H1 (cell line): ENCODE results near the gene MOSMO. TPM values are rescaled to one million over a fixed set of nuclear protein-coding genes. Genes with fewer than 3 reads are reported as not detected.

ENCODE experiments used
- CTCF ChIA-PET: fragments of 300-600 bp; sonication (Branson Sonifier 250); formaldehyde crosslinking; loops from one replicate; lab custom pipeline; 2021; ENCODE audit not compliant: partially characterized antibody; lab: Charles Lee
- POLR2A ChIA-PET: fragments of 300-600 bp; sonication (Branson Sonifier 250); formaldehyde crosslinking; loops from one replicate; lab custom pipeline; 2021; ENCODE audit warnings: inconsistent platforms; ENCODE audit not compliant: partially characterized antibody; lab: Charles Lee
- DNase-seq, 2 experiments: peaks; one replicate each; pipeline versions ENCODE4 v3.0.0 to v3.0.0-alpha.2; 2010 to 2022; ENCODE audit warnings: low spot score in 2 of 2, low read depth in 1 of 2, mixed read lengths in 1 of 2
- FAIRE-seq: peaks from 2 replicates; lab custom pipeline; 2011; peaks lifted over from hg19 to GRCh38; lab: Jason Lieb, UNC
- H2AFZ ChIP-seq: 2 replicates; pipeline ENCODE4 v1.8.1; 2012; ENCODE audit warnings: low read length, inconsistent platforms
- H2AK5ac ChIP-seq: 2 replicates; pipeline ENCODE4 v1.6.1; 2013; ENCODE audit warnings: low read depth, low read length
- H2BK120ac ChIP-seq: replicated peaks from 2 replicates; pipeline ENCODE3; 2013; ENCODE audit warnings: low read depth, low read length, inconsistent platforms
- H2BK12ac ChIP-seq: 2 replicates; pipeline ENCODE4 v1.6.1; 2013; ENCODE audit warnings: low read depth, low read length
- H2BK15ac ChIP-seq: 2 replicates; pipeline ENCODE4 v1.6.1; 2013; ENCODE audit warnings: low read length
- H2BK20ac ChIP-seq: 2 replicates; pipeline ENCODE4 v1.6.1; 2013; ENCODE audit warnings: low read length
- H2BK5ac ChIP-seq: 2 replicates; pipeline ENCODE4 v1.6.1; 2013; ENCODE audit warnings: low read depth, low read length
- H3K14ac ChIP-seq: 2 replicates; pipeline ENCODE4 v1.6.1; 2013; ENCODE audit warnings: inconsistent platforms; ENCODE audit not compliant: insufficient read length
- H3K18ac ChIP-seq: 2 replicates; pipeline ENCODE4 v1.6.1; 2013; ENCODE audit warnings: low read length; ENCODE audit errors: extremely low read depth
- H3K23ac ChIP-seq: 2 replicates; pipeline ENCODE4 v1.6.1; 2013; ENCODE audit warnings: inconsistent platforms; ENCODE audit not compliant: insufficient read length
- H3K23me2 ChIP-seq: 2 replicates; pipeline ENCODE4 v1.6.1; 2013; ENCODE audit warnings: low read depth, low read length
- H3K27ac ChIP-seq: 2 replicates; pipeline ENCODE4 v1.6.1; 2011; ENCODE audit warnings: low read depth, low read length, inconsistent platforms
- H3K27me3 ChIP-seq, 4 experiments: replicated peaks in 1 of 4; 1 replicate in 1 of 4; 2 replicates in 3 of 4; pipeline versions ENCODE4 v1.6.1 to v1.8.1; 2011 to 2013; ENCODE audit warnings: low read length in 3 of 4, mild to moderate bottlenecking in 3 of 4, inconsistent platforms in 2 of 4, mixed read lengths in 2 of 4, moderate library complexity in 1 of 4; ENCODE audit not compliant: control insufficient read depth in 3 of 4, insufficient read depth in 3 of 4; ENCODE audit errors: extremely low read depth in 1 of 4
- H3K36me3 ChIP-seq, 4 experiments: 2 replicates each; pipeline versions ENCODE4 v1.6.1 to v1.8.1; 2011 to 2013; ENCODE audit warnings: mild to moderate bottlenecking in 4 of 4, low read length in 3 of 4, moderate library complexity in 2 of 4, control low read depth in 1 of 4, inconsistent platforms in 1 of 4; ENCODE audit not compliant: insufficient read depth in 4 of 4, control insufficient read depth in 2 of 4
- H3K4ac ChIP-seq: replicated peaks from 2 replicates; pipeline ENCODE3; 2013; ENCODE audit warnings: low read length, low read depth, mixed read lengths, inconsistent platforms; ENCODE audit not compliant: insufficient read length
- H3K4me1 ChIP-seq, 4 experiments: replicated peaks in 1 of 4; 1 replicate in 1 of 4; 2 replicates in 3 of 4; pipeline versions ENCODE4 v1.6.1 to v1.8.1; 2011 to 2013; ENCODE audit warnings: low read length in 3 of 4, inconsistent platforms in 2 of 4, mixed read lengths in 1 of 4; ENCODE audit not compliant: insufficient read depth in 4 of 4, control insufficient read depth in 3 of 4
- H3K4me2 ChIP-seq, 2 experiments: 2 replicates each; pipeline versions ENCODE4 v1.6.1 to v1.8.1; 2011 to 2013; ENCODE audit warnings: low read depth in 2 of 2, low read length in 2 of 2, control low read depth in 1 of 2, inconsistent platforms in 1 of 2, mild to moderate bottlenecking in 1 of 2; ENCODE audit not compliant: insufficient read depth in 1 of 2
- H3K4me3 ChIP-seq, 4 experiments: fragments of 200-600, 300-600 bp in 1 of 4; sonication (generic), shearing (Covaris generic), sonication (Bioruptor Twin) in 1 of 4; 2 replicates each; pipeline versions ENCODE4 v1.5.1 to v1.8.1; 2011 to 2016; ENCODE audit warnings: low read length in 4 of 4, low read depth in 3 of 4, control low read depth in 2 of 4, inconsistent platforms in 2 of 4, mild to moderate bottlenecking in 2 of 4, mixed read lengths in 1 of 4, moderate library complexity in 1 of 4; ENCODE audit not compliant: insufficient read depth in 2 of 4; ENCODE audit errors: extremely low read depth in 1 of 4
- H3K56ac ChIP-seq: replicated peaks from 2 replicates; pipeline ENCODE3; 2013; ENCODE audit warnings: low read depth, mild to moderate bottlenecking, mixed read lengths, low read length, inconsistent platforms; ENCODE audit not compliant: insufficient read length
- H3K79me1 ChIP-seq: 2 replicates; pipeline ENCODE4 v1.6.1; 2013; ENCODE audit warnings: low read depth, low read length, control low read depth
- H3K79me2 ChIP-seq, 2 experiments: 2 replicates each; pipeline versions ENCODE4 v1.6.1 to v1.8.1; 2012 to 2013; ENCODE audit warnings: low read length in 2 of 2, mild to moderate bottlenecking in 2 of 2, inconsistent platforms in 1 of 2; ENCODE audit not compliant: insufficient read depth in 2 of 2, control insufficient read depth in 1 of 2
- H3K9ac ChIP-seq, 4 experiments: replicated peaks in 1 of 4; 1 replicate in 1 of 4; 2 replicates in 3 of 4; pipeline versions ENCODE4 v1.6.1 to v1.8.1; 2011 to 2013; ENCODE audit warnings: low read depth in 3 of 4, low read length in 3 of 4, control low read depth in 2 of 4, mild to moderate bottlenecking in 2 of 4, moderate library complexity in 2 of 4, inconsistent platforms in 1 of 4; ENCODE audit errors: extremely low read depth in 1 of 4
- H3K9me3 ChIP-seq, 2 experiments: 2 replicates each; pipeline versions ENCODE4 v1.6.1 to v1.8.1; 2012 to 2013; ENCODE audit warnings: mild to moderate bottlenecking in 2 of 2, moderate library complexity in 2 of 2, control low read depth in 1 of 2, inconsistent platforms in 1 of 2, low read depth in 1 of 2, low read length in 1 of 2, mixed read lengths in 1 of 2; ENCODE audit not compliant: insufficient read depth in 2 of 2
- H4K20me1 ChIP-seq, 2 experiments: replicated peaks in 1 of 2; 2 replicates each; pipeline versions ENCODE3 to v1.8.1; 2011 to 2013; ENCODE audit warnings: inconsistent platforms in 2 of 2, low read length in 2 of 2, mild to moderate bottlenecking in 1 of 2; ENCODE audit not compliant: insufficient read depth in 2 of 2, control insufficient read depth in 1 of 2
- H4K5ac ChIP-seq: 2 replicates; pipeline ENCODE4 v1.6.1; 2013; ENCODE audit warnings: low read length, low read depth, mixed read lengths, inconsistent platforms; ENCODE audit not compliant: insufficient read length
- H4K8ac ChIP-seq: 2 replicates; pipeline ENCODE4 v1.8.0; 2013; ENCODE audit warnings: mild to moderate bottlenecking, moderate library complexity, low read length, inconsistent platforms; ENCODE audit not compliant: insufficient read depth; ENCODE audit errors: extremely low read depth
- H4K91ac ChIP-seq: replicated peaks from 2 replicates; pipeline ENCODE3; 2013; ENCODE audit warnings: low read length, mixed read lengths, inconsistent platforms; ENCODE audit not compliant: insufficient read length
- CHD1 ChIP-seq: IDR thresholded peaks from 2 replicates; pipeline ENCODE4 v1.6.1; 2012; ENCODE audit warnings: low read depth, low read length, improper control_type of control experiment
- CTCF ChIP-seq, 3 experiments: IDR thresholded peaks; 1 replicate in 2 of 3; 2 replicates in 1 of 3; pipeline versions ENCODE4 v1.5.1 to v1.6.1; 2011; ENCODE audit warnings: low read length in 3 of 3, mild to moderate bottlenecking in 3 of 3, inconsistent platforms in 2 of 3, low read depth in 1 of 3, moderate library complexity in 1 of 3; ENCODE audit not compliant: insufficient read depth in 1 of 3; ENCODE audit errors: control extremely low read depth in 1 of 3
- GABPA ChIP-seq: IDR thresholded peaks from 2 replicates; pipeline ENCODE4 v1.6.1; 2011; ENCODE audit warnings: mild to moderate bottlenecking, low read length, moderate library complexity, borderline replicate concordance; ENCODE audit not compliant: insufficient read depth
- HDAC6 ChIP-seq: IDR thresholded peaks from one replicate; pipeline ENCODE4 v1.7.1; 2012; ENCODE audit warnings: low read depth, mild to moderate bottlenecking, inconsistent platforms, low read length, moderate library complexity
- RFX5 ChIP-seq: IDR thresholded peaks from 2 replicates; pipeline ENCODE4 v1.6.1; 2011; ENCODE audit warnings: low read depth, low read length, improper control_type of control experiment, borderline replicate concordance
- SAP30 ChIP-seq: fragments of 300-600 bp; sonication (generic); IDR thresholded peaks from 2 replicates; pipeline ENCODE4 v1.7.1; 2012; ENCODE audit warnings: low read length, moderate library complexity, mild to moderate bottlenecking, inconsistent platforms; ENCODE audit not compliant: insufficient read depth, insufficient replicate concordance
- TAF1 ChIP-seq: IDR thresholded peaks from 2 replicates; pipeline ENCODE4 v1.6.1; 2011; ENCODE audit warnings: mild to moderate bottlenecking, low read depth, low read length
- TCF12 ChIP-seq: IDR thresholded peaks from 2 replicates; pipeline ENCODE4 v1.6.1; 2011; ENCODE audit warnings: low read depth, mild to moderate bottlenecking, low read length
- WGBS, 2 experiments: shearing (Covaris generic) in 1 of 2; methylation state at CpG; one replicate each; pipeline versions ENCODE4 v1.1.6 to v1.1.7; 2013 to 2015; ENCODE audit warnings: low lambda C conversion rate in 2 of 2, mixed read lengths in 2 of 2, inconsistent platforms in 1 of 2, low coverage in 1 of 2, missing lambda C conversion rate in 1 of 2; ENCODE audit not compliant: insufficient replicate concordance in 2 of 2, insufficient coverage in 1 of 2, insufficient read length in 1 of 2; ENCODE audit errors: extremely low coverage in 1 of 2, missing lambda C conversion rate in 1 of 2; 5-methylcytosine and 5-hydroxymethylcytosine counted together
- polyA plus RNA-seq, 7 experiments: library from polyadenylated mRNA; depleted of rRNA in 3 of 7; stranded (reverse) in 5 of 7; unstranded in 2 of 7; fragments of >200 nt in 5 of 7; fragments of 200-250 nt in 2 of 7; gene quantifications; 1 replicate in 5 of 7; 2 replicates in 1 of 7; 4 replicates in 1 of 7; pipeline versions ENCODE4 v1.2.1 to v1.2.3, GENCODE V29; 2011 to 2013; ENCODE audit warnings: missing spikeins in 2 of 7, mixed read lengths in 2 of 7
- total RNA-seq: library from RNA; stranded (reverse); fragmentation: NEBNext Ultra II Directional; extraction: Animal tissue kit (Norgen Biotek cat#: 25700); gene quantifications from 2 replicates; pipeline ENCODE4 v1.2.1, GENCODE V29; 2021

MOSMO gene
- total and polyA plus RNA-seq, 2 of the 8 experiments (the other 6 are each of a cell fraction or from before 2014, with no cell fraction given): 8.6 to 14.8 TPM

GRCh38 chr16:22014271-22014873 lies 6.5 kb downstream of the MOSMO start:
- WGBS, 2 experiments: 80% methylated on average over 2 of the region's 2 CpGs; no CpG with 5 or more reads in 1 of the 2 experiments
- Histone ChIP-seq H4K20me1 (peaks cover 3 to 4% of the 10 kb centered on the region in 2 experiments), H3K9me3 (no peaks in the 10 kb centered on the region), H3K4me1 (no peaks in the 10 kb centered on the region), H3K4ac (no peak overlapping the region), H3K18ac (no peak overlapping the region), H3K23ac (no peak overlapping the region), H3K9ac (no peak overlapping the region), H2BK20ac (no peak overlapping the region), H3K27ac (no peak overlapping the region), H4K5ac (no peak overlapping the region), H2AK5ac (no peak overlapping the region), H4K91ac (no peak overlapping the region), H3K27me3 (no peaks in the 10 kb centered on the region), H3K23me2 (no peaks in the 10 kb centered on the region; the same call in 1 of the 2 replicates), H3K14ac (no peak overlapping the region), H3K4me3 (no peak overlapping the region), H3K56ac (no peak overlapping the region), H2AFZ (no peak overlapping the region), H4K8ac (no peak overlapping the region), H2BK15ac (no peak overlapping the region), H2BK120ac (no peak overlapping the region), H3K4me2 (no peak overlapping the region), H3K79me2 (peaks cover 0 to 71% of the 10 kb centered on the region in 2 experiments; a peak in 2 of 4 replicates), H3K36me3 (no peaks in the 10 kb centered on the region), H2BK12ac (no peak overlapping the region), H3K79me1 (peaks cover 2% of the 10 kb centered on the region; the same call in 1 of the 2 replicates), H2BK5ac (no peak overlapping the region)
- ChIA-PET POLR2A (no interaction called here), CTCF (interaction anchor here (1.4 kb wide), 1 partner anchor 64 kb away, joined by 4 read pairs; no protein-coding TSS in a partner anchor)
- FAIRE-seq: no peak
- TF ChIP-seq SAP30 (no peak), TAF1 (no peak), CHD1 (no peak), CTCF (IDR thresholded peaks at IDR 0.05; ENCODE audit: control extremely low read depth in 1 of 3, insufficient read depth in 1 of 3, low read depth in 1 of 3, low read length in 3 of 3) (no peak), TCF12 (no peak), HDAC6 (no peak), GABPA (no peak), RFX5 (no peak)
- DNase-seq: no peak
